OCI-LY7 (cell line): ENCODE results near the gene LRRC4B. TPM values are rescaled to one million over a fixed set of nuclear protein-coding genes. Genes with fewer than 3 reads are reported as not detected.
"Not testable (repeated sequence)": the region's sequence is repeated elsewhere in the genome, so short reads cannot be mapped to it uniquely, and the experiment has no call there.

ENCODE experiments used
- BruUV-seq: library from RNA; stranded (reverse); fragments of 400-500 nt; replicated peaks from 2 replicates; lab custom pipeline; 2021; lab: Mats Ljungman, UMichigan
- CTCF ChIA-PET: fragments of 300-600 bp; sonication (Branson Sonifier 250); formaldehyde crosslinking; loops from one replicate; lab custom pipeline; 2022; ENCODE audit warnings: antibody characterized with exemption; ENCODE audit not compliant: unreplicated experiment; lab: Charles Lee
- POLR2A ChIA-PET: fragments of 300-600 bp; sonication (Branson Sonifier 250); formaldehyde crosslinking; loops from one replicate; lab custom pipeline; 2022; ENCODE audit warnings: antibody characterized with exemption; lab: Charles Lee
- DNase-seq: peaks from one replicate; pipeline ENCODE4 v3.0.0-alpha.2; 2015; ENCODE audit warnings: low spot score
- H2AFZ ChIP-seq: fragments of 200-600 bp; sonication (generic), shearing (Covaris generic); 2 replicates; pipeline ENCODE4 v1.6.1; 2014; ENCODE audit warnings: mild to moderate bottlenecking, antibody characterized with exemption, low read length, moderate library complexity
- H3K27ac ChIP-seq: fragments of 200-600 bp; sonication (generic); 2 replicates; pipeline ENCODE4 v1.5.1; 2014; ENCODE audit warnings: mixed run types, low read depth, mild to moderate bottlenecking, moderate library complexity, low read length, inconsistent platforms; ENCODE audit not compliant: poor library complexity, severe bottlenecking
- H3K36me3 ChIP-seq: fragments of 200-600 bp; sonication (generic); 2 replicates; pipeline ENCODE4 v1.6.1; 2014; ENCODE audit warnings: mild to moderate bottlenecking, antibody characterized with exemption, low read length, moderate library complexity, mixed read lengths; ENCODE audit not compliant: insufficient read depth
- H3K4me1 ChIP-seq: fragments of 200-600 bp; sonication (generic); 2 replicates; pipeline ENCODE4 v1.5.1; 2014; ENCODE audit warnings: mild to moderate bottlenecking, low read length; ENCODE audit not compliant: insufficient read depth, poor library complexity, severe bottlenecking
- H3K4me2 ChIP-seq: fragments of 200-600 bp; sonication (generic); 2 replicates; pipeline ENCODE4 v1.6.1; 2014; ENCODE audit warnings: mild to moderate bottlenecking, low read length
- H3K4me3 ChIP-seq: fragments of 200-600 bp; sonication (generic); 2 replicates; pipeline ENCODE4 v1.5.1; 2014; ENCODE audit warnings: mild to moderate bottlenecking, low read depth, low read length; ENCODE audit not compliant: poor library complexity, severe bottlenecking
- H3K79me2 ChIP-seq: fragments of 200-600 bp; sonication (generic); 2 replicates; pipeline ENCODE4 v1.6.1; 2016; ENCODE audit warnings: low read depth, mild to moderate bottlenecking, low read length, moderate library complexity, mixed read lengths; ENCODE audit not compliant: insufficient read depth
- H3K9me2 ChIP-seq: fragments of 200-600 bp; sonication (generic); 2 replicates; pipeline ENCODE4 v1.6.1; 2016; ENCODE audit warnings: mild to moderate bottlenecking, low read length, mixed read lengths; ENCODE audit not compliant: insufficient read depth
- H3K9me3 ChIP-seq: fragments of 200-600 bp; sonication (generic); 2 replicates; pipeline ENCODE4 v1.6.1; 2014; ENCODE audit warnings: mild to moderate bottlenecking, mixed run types, low read length, mixed read lengths
- H4K20me1 ChIP-seq: fragments of 200-600 bp; sonication (generic); 2 replicates; pipeline ENCODE4 v1.6.1; 2014; ENCODE audit warnings: mild to moderate bottlenecking, antibody characterized with exemption, low read length, moderate library complexity, mixed read lengths; ENCODE audit not compliant: insufficient read depth
- EZH2phosphoT487 ChIP-seq: fragments of 200-600 bp; sonication (generic); IDR thresholded peaks from 2 replicates; pipeline ENCODE4 v1.6.1; 2018; ENCODE audit warnings: low read depth, borderline replicate concordance, mild to moderate bottlenecking, mixed run types, antibody characterized with exemption, low read length, moderate library complexity, mixed read lengths
- intact Hi-C: fragments of 100-400 bp; cut with micrococcal nuclease; formaldehyde crosslinking; loops from one replicate; pipeline ENCODE4 v1.10.0; 2022; ENCODE audit not compliant: unreplicated experiment
- total RNA-seq, 2 experiments: library from RNA; depleted of rRNA in 1 of 2; stranded (reverse); fragments of >200 nt in 1 of 2; shearing (Covaris generic) in 1 of 2; gene quantifications; 2 replicates each; pipeline ENCODE4 v1.2.3, GENCODE V29; 2014 to 2022
- TF ChIP-seq, protein P1 (sequence below): fragments of 200-600 bp; sonication (generic); conservative IDR thresholded peaks from 2 replicates; pipeline ENCODE4 v1.5.1; 2014; ENCODE audit warnings: mild to moderate bottlenecking, antibody characterized with exemption, low read length, moderate library complexity, mixed read lengths

Gene LRRC4B
- total RNA-seq, 2 experiments from 2014 or later: 0.29 TPM; not detected in 1

DNA sequence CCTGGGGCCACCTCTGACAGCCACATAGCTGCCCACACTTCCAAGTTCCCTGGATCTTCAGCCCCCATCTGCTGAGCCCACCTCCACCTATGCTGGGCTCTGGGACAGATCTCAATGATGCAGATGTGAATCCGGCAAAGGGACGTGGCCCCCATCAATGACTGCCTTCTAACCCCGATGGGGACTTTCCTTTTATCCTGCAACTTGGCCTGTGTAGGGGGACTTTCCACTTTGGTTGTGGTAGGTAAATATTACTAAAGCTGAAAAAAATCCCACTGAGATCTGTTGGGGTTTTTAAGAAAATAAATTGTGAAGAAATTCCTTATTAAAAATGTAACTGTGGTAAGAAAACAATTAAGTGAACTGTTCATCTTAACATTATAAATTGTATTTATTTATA, 33.8 kb downstream of the LRRC4B start:
- ChIA-PET POLR2A (no interaction called here), CTCF (no interaction called here)
- no peak for DNase-seq
- intact Hi-C loops: no loop called here
- Histone ChIP-seq H3K4me2 (no peak overlapping the region), H3K27ac (no peak overlapping the region), H3K4me3 (no peak overlapping the region), H2AFZ (no peak overlapping the region), H3K9me2 (no peaks in the 10 kb centered on the region), H3K4me1 (no peaks in the 10 kb centered on the region), H3K79me2 (no peaks in the 10 kb centered on the region), H4K20me1 (no peaks in the 10 kb centered on the region), H3K9me3 (no peaks in the 10 kb centered on the region), H3K36me3 (no peaks in the 10 kb centered on the region)
- BruUV-seq: no TSS peak
- TF ChIP-seq EZH2phosphoT487: no peak

DNA sequence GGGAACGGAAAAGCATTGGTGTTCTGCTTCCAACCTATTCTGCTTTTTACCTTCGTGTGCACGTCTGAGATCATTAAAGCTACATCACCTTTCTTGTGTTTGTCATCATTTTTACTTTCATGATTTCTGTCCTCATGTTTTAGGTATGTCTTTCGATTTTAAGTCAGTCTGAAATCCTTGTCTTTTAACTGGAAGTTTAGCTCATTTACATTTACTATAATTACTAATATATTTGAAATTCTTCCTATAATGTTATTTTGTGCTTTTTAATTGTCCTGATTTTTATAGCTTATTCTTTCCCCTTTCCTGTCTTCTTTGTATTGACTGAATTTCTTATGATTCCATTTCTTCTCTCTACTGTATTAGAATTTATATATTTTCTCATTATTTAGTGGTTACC, 35.3 kb downstream of the LRRC4B start:
- DNase-seq: no peak
- CTCF ChIA-PET: interaction anchor here (0.5 kb wide), 1 partner anchor 1775 kb away, joined by 3 read pairs; no protein-coding TSS in a partner anchor
- POLR2A ChIA-PET: interaction anchor here (0.6 kb wide), 2 partner anchors 182 to 291 kb away, joined by 3 read pairs; no protein-coding TSS in a partner anchor
- no peaks in the 10 kb centered on the region for H3K36me3 ChIP-seq
- H3K4me2 ChIP-seq: no peak overlapping the region
- intact Hi-C loops: no loop called here
- TF ChIP-seq, protein P1, sequence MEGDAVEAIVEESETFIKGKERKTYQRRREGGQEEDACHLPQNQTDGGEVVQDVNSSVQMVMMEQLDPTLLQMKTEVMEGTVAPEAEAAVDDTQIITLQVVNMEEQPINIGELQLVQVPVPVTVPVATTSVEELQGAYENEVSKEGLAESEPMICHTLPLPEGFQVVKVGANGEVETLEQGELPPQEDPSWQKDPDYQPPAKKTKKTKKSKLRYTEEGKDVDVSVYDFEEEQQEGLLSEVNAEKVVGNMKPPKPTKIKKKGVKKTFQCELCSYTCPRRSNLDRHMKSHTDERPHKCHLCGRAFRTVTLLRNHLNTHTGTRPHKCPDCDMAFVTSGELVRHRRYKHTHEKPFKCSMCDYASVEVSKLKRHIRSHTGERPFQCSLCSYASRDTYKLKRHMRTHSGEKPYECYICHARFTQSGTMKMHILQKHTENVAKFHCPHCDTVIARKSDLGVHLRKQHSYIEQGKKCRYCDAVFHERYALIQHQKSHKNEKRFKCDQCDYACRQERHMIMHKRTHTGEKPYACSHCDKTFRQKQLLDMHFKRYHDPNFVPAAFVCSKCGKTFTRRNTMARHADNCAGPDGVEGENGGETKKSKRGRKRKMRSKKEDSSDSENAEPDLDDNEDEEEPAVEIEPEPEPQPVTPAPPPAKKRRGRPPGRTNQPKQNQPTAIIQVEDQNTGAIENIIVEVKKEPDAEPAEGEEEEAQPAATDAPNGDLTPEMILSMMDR: no peak
- TF ChIP-seq EZH2phosphoT487: no peak
- H2AFZ ChIP-seq: no peak overlapping the region
- no TSS peak for BruUV-seq
- H3K9me3 ChIP-seq: no peaks in the 10 kb centered on the region
- no peaks in the 10 kb centered on the region for H3K79me2 ChIP-seq
- no peak overlapping the region for H3K27ac ChIP-seq
- H4K20me1 ChIP-seq: no peaks in the 10 kb centered on the region
- no peaks in the 10 kb centered on the region for H3K4me1 ChIP-seq
- H3K4me3 ChIP-seq: no peak overlapping the region
- H3K9me2 ChIP-seq: no peaks in the 10 kb centered on the region

DNA sequence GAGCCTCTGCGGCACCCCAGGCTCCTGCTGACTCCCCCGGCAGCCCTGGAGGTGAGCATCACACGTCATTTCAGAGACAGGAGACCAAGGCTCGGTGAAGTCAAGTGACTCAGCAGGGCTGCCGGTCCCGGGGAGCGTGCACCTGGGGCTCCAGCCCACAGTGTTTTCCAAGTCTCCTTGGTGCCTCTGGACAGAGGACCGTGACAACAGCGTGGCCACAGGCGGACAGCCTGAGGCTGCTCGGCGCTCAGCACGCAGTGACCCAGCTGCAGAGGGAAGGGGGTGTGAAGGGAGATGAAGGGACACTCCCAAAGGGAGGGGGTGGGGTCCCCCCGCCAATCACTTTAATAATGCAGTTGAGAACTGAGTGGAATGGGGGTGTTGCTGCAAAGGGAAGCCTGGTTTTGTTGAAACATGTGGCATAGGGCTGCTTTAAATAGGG, 37.0 kb downstream of the LRRC4B start:
- Histone ChIP-seq H3K27ac (no peak overlapping the region), H3K4me1 (no peaks in the 10 kb centered on the region), H4K20me1 (no peaks in the 10 kb centered on the region), H3K4me3 (no peak overlapping the region), H3K36me3 (no peaks in the 10 kb centered on the region), H3K9me3 (no peaks in the 10 kb centered on the region), H2AFZ (no peak overlapping the region), H3K9me2 (no peaks in the 10 kb centered on the region), H3K79me2 (no peaks in the 10 kb centered on the region), H3K4me2 (no peak overlapping the region)
- ChIA-PET CTCF (no interaction called here), POLR2A (no interaction called here)
- TF ChIP-seq, protein P1: no peak
- TF ChIP-seq EZH2phosphoT487: no peak
- intact Hi-C loops: no loop called here
- BruUV-seq: no TSS peak
- DNase-seq: no peak

DNA sequence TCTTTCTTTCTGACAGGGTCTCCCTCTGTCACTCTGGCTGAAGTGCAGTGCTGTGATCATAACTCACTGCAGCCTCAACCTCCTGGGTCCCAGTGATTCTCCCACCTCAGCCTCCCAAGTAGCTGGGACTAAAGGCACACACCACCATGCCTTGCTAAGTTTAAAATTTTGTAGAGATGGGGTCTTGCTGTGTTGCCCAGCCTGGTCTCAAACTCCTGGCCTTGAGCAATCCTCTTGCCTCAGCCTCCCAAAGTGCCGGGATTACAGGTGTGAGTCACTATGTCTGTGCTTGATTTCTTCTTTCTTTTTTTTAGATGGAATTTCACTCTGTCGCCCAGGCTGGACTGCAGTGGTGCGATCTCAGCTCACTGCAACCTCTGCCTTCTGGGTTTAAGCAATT, 40.2 kb downstream of the LRRC4B start:
- DNase-seq, H3K4me3 ChIP-seq, POLR2A ChIA-PET, intact Hi-C loops, H3K36me3 ChIP-seq, H3K79me2 ChIP-seq, H2AFZ ChIP-seq, H3K9me3 ChIP-seq, H3K4me2 ChIP-seq, H3K9me2 ChIP-seq, BruUV-seq, H3K27ac ChIP-seq, CTCF ChIA-PET, H3K4me1 ChIP-seq, H4K20me1 ChIP-seq: not testable (repeated sequence)
